Spleen (tissue), 7 donors: ENCODE measurements around the gene RNF114.

Experiments
- POLR2A ChIP-seq, 3 donors: fragments of 450-650 bp; IDR thresholded peaks; one replicate each; pipeline ENCODE4 v1.5.1; 2017; ENCODE audit warnings: antibody characterized with exemption in 3 of 3, mild to moderate bottlenecking in 1 of 3
- TF ChIP-seq, protein P1 (sequence below), 11 experiments: fragments of 200-600 bp in 7 of 11; fragments of 450-650 bp in 4 of 11; sonication (generic) in 4 of 11; IDR thresholded peaks in 8 of 11; conservative IDR thresholded peaks in 3 of 11; 1 replicate in 7 of 11; 2 replicates in 4 of 11; pipeline versions ENCODE4 v1.4.0 to v1.8.0; 2016 to 2021; ENCODE audit warnings: antibody characterized with exemption in 11 of 11, inconsistent platforms in 4 of 11, mild to moderate bottlenecking in 1 of 11
- donor health status: DM: no; HTN: no; CAD: no; lungs with moderate emphysema.
- donor health status: DM: no; HTN: no; CAD: no.
- donor health status: DM: no; HTN: no; CAD: no.

DNA sequence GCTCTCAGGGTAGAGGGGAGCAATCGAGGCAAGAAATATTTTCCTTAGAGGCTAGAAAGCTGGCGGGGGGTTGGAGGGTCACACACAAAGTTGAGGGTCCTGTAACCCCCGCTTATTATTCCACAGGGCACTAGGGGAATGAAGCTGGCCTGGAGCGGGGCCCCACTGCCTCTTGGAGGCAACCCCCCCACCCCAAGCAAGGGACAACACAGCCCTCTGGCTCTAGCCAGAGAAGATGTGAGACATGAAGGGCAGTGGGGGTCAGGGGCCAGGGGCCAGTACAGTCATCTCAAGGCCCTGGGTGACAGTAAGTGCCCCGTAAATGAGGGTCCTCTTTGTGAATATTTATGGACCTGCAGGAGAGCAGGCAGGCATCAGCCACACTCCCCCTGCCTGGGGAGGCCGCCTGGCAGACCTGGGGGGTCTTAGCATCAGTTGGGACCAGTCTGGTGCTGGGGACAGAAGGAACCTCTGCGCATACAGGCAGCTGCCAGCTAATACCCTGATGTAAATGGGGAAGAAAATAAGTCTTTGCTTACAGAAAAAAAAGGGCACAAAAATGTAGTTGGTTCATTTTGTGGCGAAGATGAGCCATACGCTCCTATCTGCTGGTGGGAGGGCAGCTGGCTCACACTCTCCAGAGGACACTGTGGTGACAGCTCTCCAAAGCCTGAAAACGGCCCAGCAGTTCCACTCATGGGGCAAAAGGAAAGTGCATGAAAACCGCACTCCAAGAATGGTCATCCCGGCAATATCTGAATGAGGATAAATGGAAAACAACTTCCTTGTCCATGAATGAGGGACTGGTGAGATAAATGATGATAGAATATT is 42.7 kb upstream of the RNF114 start:
- TF ChIP-seq, protein P1, sequence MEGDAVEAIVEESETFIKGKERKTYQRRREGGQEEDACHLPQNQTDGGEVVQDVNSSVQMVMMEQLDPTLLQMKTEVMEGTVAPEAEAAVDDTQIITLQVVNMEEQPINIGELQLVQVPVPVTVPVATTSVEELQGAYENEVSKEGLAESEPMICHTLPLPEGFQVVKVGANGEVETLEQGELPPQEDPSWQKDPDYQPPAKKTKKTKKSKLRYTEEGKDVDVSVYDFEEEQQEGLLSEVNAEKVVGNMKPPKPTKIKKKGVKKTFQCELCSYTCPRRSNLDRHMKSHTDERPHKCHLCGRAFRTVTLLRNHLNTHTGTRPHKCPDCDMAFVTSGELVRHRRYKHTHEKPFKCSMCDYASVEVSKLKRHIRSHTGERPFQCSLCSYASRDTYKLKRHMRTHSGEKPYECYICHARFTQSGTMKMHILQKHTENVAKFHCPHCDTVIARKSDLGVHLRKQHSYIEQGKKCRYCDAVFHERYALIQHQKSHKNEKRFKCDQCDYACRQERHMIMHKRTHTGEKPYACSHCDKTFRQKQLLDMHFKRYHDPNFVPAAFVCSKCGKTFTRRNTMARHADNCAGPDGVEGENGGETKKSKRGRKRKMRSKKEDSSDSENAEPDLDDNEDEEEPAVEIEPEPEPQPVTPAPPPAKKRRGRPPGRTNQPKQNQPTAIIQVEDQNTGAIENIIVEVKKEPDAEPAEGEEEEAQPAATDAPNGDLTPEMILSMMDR (IDR thresholded peaks at IDR 0.05 in 8 of 11, conservative IDR thresholded peaks at IDR 0.05 in 3 of 11) = no peak
- TF ChIP-seq POLR2A (IDR thresholded peaks at IDR 0.05) = no peak
